ENCODE results near the gene KIF6.

- TF ChIP-seq CTCF (IDR thresholded peaks at IDR 0.05) (no peak), TCF7L2 (IDR thresholded peaks at IDR 0.05; ENCODE audit: low read depth, low read length) (no peak), POLR2AphosphoS5 (IDR thresholded peaks at IDR 0.05; ENCODE audit: low read depth, low read length) (no peak)
Observed at GRCh38 chr6:39693206-39693605, 32.0 kb downstream of the KIF6 start.

Data from Panc1 (cell line).